NCI-H2171 treated with DMSO at 0.1 percent for 48 hours (cell line): ENCODE data around the gene LRRC17.
"Not testable (repeated sequence)": the region's sequence is repeated elsewhere in the genome, so short reads cannot be mapped to it uniquely, and the experiment has no call there.

Experiments used
- DNase-seq: peaks from one replicate; lab custom pipeline; 2025; lab: John Stamatoyannopoulos, UW

The LRRC17 gene

GRCh38 chr7:102942868-102943267 is 30.1 kb downstream of the LRRC17 start:
- DNase-seq: no peak

- DNase-seq: no peak
Measured at GRCh38 chr7:102943423-102944169, 30.8 kb downstream of the LRRC17 start.

DNA sequence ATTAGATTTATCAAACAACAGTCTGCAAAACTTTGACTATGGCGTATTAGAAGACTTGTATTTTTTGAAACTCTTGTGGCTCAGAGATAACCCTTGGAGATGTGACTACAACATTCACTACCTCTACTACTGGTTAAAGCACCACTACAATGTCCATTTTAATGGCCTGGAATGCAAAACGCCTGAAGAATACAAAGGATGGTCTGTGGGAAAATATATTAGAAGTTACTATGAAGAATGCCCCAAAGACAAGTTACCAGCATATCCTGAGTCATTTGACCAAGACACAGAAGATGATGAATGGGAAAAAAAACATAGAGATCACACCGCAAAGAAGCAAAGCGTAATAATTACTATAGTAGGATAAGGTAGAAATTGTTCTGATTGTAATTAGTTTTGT is 31.4 kb downstream of the LRRC17 start:
- DNase-seq: no peak

GRCh38 chr7:102951839-102952238 is 39.0 kb downstream of the LRRC17 start:
- no peak for DNase-seq

DNA sequence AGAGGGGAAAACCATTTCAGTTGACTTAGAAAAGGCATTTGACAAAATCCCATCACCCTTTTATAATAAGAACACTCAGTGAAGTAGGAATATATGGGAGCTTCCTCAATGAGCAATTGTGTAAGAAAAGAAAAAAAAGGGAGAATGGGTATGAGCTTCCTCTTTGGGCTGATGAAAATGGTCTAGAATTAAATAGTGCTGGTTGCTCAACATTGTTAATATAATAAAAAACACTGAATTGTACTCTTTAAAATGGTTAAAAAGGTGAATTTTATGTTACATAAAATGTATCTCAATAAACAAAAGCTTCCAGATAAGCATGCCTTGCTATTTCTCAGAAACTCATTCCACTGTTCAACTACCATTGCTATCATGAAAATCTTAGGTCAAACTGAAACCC is 40.6 kb downstream of the LRRC17 start:
- DNase-seq: no peak

- DNase-seq: not testable (repeated sequence)
Measured at GRCh38 chr7:102954359-102954758, 41.6 kb downstream of the LRRC17 start.

DNA sequence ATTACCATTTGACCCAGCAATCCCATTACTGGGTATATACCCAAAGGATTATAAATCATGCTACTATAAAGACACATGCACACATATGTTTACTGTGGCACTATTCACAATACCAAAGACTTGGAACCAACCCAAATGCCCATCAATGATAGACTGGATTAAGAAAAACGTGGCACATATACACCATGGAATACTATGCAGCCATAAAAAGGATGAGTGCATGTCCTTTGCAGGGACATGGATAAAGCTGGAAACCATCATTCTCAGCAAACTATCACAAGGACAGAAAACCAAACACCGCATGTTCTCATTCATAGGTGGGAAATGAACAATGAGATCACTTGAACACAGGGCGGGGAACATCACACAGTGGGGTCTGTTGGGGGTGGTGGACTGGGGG is 45.2 kb downstream of the LRRC17 start:
- not testable (repeated sequence) for DNase-seq

DNA sequence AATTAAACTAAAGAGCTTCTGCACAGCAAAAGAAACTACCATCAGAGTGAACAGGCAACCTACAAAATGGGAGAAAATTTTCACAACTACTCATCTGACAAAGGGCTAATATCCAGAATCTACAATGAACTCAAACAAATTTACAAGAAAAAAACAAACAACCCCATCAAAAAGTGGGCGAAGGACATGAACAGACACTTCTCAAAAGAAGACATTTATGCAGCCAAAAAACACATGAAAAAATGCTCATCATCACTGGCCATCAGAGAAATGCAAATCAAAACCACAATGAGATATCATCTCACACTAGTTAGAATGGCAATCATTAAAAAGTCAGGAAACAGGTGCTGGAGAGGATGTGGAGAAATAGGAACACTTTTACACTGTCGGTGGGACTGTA is 49.2 kb downstream of the LRRC17 start:
- DNase-seq: not testable (repeated sequence)

GRCh38 chr7:102966465-102966864 is 53.7 kb downstream of the LRRC17 start:
- no peak for DNase-seq

- DNase-seq: no peak
Measured at GRCh38 chr7:102967798-102968197, 55.0 kb downstream of the LRRC17 start.

DNA sequence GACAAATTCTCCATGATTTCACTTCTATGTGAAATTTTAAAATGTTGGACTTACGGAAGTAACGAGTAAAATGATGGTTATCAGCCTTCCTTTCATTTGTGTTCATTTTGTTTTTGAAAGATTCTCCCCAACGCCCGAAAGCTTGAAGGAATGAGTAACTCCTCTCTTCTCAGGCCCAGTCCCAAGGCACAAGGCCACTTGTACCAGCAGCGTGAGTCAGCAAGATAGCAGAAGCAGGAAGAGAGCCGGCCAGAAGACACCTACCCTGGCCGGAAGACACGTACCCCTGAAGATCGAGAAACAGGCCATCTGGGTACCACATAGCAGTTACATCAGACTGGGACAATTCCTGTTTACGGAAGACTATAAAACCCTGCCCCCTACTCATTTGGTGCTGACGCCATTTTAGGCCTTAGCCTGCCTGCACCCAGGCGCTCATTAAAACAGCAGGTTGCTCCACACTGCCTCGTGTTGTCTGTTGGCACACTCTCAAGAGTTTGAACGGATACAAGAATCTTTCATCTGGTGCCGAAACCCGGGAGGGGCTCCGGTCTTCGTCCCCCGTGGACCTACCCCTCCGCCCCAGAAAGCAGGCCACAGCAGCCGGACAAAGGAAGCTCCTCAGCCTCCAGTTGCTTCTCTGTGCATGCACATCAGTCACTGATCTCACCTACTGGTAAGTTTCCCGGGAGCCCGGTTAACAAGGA is 60.4 kb downstream of the LRRC17 start:
- DNase-seq: no peak

DNA sequence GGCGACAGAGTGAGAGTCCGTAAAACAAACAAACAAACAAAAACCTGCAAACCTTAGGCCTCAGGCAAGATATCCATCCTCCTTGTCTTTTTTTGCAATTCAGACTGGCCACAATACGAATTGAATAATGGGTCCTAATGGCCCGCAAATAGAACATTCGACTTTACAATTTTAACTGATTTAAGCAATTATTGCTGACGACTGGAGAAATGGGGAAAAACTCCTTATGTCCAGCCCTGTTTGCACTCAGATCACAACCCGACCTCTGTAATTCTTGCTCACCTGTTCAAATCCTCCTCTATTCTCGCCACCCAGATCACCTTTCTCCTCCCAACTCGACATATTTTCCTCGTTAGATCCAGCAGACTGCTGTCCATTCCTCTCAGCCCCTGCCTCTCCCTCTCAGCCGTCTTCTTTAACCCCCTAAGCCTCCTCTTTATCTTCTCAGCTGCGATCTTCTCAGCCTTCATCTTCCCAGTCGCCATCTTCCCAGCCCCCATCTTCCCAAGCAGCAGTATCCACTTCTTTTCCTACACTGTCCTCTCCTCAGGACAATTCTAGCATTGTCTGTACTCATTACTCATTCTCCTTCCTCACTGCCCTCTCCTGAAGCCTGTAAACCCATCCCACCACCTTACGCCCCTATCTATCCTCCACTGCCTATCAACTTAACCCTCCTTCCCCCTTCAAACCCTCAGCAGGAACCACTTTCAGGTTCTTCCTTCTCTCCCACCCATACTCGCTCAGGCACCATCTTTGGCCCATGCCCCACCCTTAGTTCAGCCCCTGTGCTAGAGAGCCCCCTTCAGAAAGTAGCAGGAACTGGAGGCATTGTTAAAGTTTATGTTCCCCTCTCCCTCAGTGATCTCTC is 61.8 kb downstream of the LRRC17 start:
- DNase-seq: no peak

DNA sequence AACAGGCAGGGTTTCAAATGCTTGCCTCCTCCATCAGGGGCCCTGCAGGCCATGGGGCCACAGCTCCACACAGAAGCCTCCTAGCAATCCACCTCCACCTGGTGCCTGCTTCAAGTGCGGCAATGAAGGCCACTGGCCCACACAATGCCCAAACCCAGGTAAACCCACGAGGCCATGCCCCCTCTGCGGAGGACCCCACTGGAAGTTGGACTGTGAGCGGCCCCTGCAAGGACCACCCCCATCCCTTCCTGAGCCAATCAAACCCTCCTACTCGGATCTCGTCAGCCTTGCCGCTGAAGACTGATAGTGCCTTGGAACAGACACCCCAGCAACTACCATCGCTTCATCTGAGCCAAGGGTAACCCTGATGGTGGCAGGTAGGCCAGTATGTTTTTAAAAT is 63.1 kb downstream of the LRRC17 start:
- no peak for DNase-seq

DNA sequence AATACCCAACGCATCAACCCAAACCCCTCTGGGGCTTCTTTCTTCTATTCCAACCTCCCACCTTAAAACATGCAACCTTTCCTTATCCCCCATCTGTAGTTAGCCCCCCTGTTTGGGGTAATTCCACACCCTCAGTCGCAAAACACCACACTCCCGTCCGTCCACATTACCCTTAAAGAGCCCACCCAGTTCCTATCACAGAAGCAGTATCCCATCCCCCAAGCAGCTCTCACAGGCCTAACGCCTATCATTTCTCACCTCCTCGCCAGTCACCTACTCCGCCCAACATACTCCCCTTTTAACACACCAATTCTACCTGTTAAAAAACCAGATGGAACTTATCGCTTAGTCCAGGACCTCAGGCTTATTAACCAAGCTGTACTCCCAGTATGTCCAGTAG is 63.7 kb downstream of the LRRC17 start:
- DNase-seq: no peak

- not testable (repeated sequence) for DNase-seq
Measured at GRCh38 chr7:102977586-102977985, 64.8 kb downstream of the LRRC17 start.

- DNase-seq: no peak
Measured at GRCh38 chr7:102978284-102978683, 65.5 kb downstream of the LRRC17 start.

GRCh38 chr7:102979670-102980069 is 66.9 kb downstream of the LRRC17 start:
- DNase-seq: no peak

GRCh38 chr7:102981451-102981850 is 68.7 kb downstream of the LRRC17 start:
- DNase-seq: no peak

GRCh38 chr7:102982235-102982634 is 69.4 kb downstream of the LRRC17 start:
- DNase-seq: no peak

DNA sequence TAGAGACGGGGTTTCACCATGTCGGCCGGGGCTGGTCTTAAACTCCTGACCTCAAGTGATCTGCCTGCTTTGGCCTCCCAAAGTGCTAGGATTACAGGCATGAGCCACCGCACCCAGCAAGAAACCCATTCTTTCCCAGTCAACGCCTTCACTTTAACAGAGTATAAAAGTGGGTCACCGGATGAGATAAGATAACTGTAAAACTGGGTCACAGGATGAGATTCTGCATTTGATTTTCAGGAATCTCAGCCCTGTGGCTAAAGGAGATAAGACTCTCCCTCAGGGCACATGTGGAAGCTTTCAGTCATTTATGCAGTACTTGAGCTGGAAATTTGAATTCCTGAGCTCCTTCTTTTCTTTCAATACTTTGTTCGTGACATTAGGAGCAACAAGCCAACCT is 70.8 kb downstream of the LRRC17 start:
- DNase-seq: no peak

- DNase-seq: no peak
Measured at GRCh38 chr7:102985176-102985783, 72.5 kb downstream of the LRRC17 start.

DNA sequence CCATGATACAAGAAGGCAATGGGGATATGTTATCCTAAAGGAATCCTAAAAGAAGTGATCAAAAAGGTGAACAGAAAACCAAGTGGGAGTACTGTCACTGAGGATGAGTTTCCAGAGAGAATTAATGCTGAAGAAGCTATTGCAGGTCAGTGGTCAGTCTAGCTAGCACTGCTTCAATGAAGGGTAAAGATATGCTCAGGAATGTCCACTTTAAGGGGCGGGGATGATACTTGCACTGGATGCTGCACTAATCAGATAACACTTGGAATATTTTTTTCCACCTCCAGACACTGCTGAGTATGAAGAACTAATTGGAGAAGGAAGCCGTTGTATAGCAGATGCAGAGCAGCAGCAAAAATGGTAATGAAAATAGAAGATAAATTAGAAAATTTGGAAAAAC is 75.3 kb downstream of the LRRC17 start:
- no peak for DNase-seq
